Measurements from ENCODE around the gene DYRK3. TPM values are rescaled to one million over a fixed set of nuclear protein-coding genes. Genes with fewer than 3 reads are reported as not detected.

DYRK3 gene
- total RNA-seq, 1 donor from 2014 or later, result 4.1 TPM

DNA sequence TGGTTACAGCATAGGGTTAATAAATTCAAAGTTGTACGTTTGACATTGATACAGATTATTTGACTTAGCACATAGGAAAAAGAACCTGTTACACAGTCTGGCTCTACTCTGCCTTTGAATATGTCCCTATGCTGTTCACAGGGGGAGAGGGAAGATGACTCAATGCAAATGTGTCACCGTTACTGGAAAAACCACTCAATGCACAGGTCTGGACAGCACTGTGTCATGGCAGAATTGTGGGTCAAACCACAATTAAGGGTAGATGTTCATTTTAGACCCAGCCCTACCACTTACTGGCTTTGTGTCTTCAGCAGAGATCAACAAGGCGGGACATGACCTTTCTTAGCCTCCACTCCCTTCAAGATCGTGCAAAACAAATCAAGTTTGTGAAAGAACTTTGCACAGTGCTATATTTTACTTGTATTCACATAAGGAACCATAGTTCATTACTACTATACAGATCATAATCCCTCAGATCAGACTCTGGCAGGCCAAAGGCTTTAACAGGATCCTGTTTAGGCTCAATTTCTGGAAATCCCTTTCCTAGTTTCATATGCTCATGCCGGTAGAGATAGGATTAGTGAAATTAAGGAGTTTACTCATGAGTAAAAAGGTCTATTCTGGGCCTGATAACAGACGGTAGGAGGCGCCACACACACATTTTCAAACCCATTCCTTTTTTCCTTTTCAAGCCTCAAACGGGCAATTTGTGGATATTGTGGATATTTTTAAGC is 45.1 kb upstream of the DYRK3 start:
- H3K27me3 Mint-ChIP-seq (ENCODE audit: low read depth), result no peaks in the 10 kb centered on the region
- H3K4me3 Mint-ChIP-seq, result no peak overlapping the region
- no peak for TF ChIP-seq CTCF (IDR thresholded peaks at IDR 0.05; ENCODE audit: unreplicated experiment)
- H3K9me3 Mint-ChIP-seq, result no peaks in the 10 kb centered on the region
- H3K36me3 Mint-ChIP-seq, result peaks cover 31% of the 10 kb centered on the region
- DNase-seq (ENCODE audit: low spot score in 2 of 2, unreplicated experiment in 2 of 2), result no peak
- no peak overlapping the region for H3K27ac Mint-ChIP-seq
- H3K4me1 Mint-ChIP-seq, result peaks cover 35% of the 10 kb centered on the region

DNA sequence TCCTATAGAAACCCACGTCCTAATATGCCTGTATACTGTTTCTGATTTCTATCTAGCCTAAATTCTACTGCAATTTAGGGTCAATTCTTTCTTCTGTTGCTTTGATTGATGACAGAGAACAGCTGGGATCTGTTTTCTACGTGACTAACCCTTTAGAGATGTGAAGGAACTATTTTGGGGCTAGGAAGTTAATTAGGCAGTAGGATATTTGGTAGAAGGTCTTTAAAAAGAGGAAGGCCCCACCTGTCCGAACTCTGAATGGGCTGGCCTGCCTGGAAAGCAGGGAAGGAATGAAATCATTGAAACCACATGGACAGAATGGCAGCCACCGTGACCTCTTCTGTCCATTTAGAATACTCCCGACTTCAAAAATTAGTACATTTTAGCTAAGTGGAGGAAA is 44.1 kb upstream of the DYRK3 start:
- H3K27ac Mint-ChIP-seq, result no peak overlapping the region
- H3K4me3 Mint-ChIP-seq, result no peak overlapping the region
- no peak for DNase-seq (ENCODE audit: low spot score in 2 of 2, unreplicated experiment in 2 of 2)

GRCh38 chr1:206591696-206592095 is 43.6 kb upstream of the DYRK3 start:
- peaks cover 41% of the 10 kb centered on the region for H3K36me3 Mint-ChIP-seq
- TF ChIP-seq CTCF (IDR thresholded peaks at IDR 0.05; ENCODE audit: unreplicated experiment), result no peak
- H3K27ac Mint-ChIP-seq, result no peak overlapping the region
- no peak for DNase-seq (ENCODE audit: low spot score in 2 of 2, unreplicated experiment in 2 of 2)
- no peak overlapping the region for H3K4me3 Mint-ChIP-seq
- H3K9me3 Mint-ChIP-seq, result no peaks in the 10 kb centered on the region
- H3K4me1 Mint-ChIP-seq, result peaks cover 25% of the 10 kb centered on the region
- no peaks in the 10 kb centered on the region for H3K27me3 Mint-ChIP-seq (ENCODE audit: low read depth)

More for the DNA sequence above, 44.1 kb upstream of the DYRK3 start:
- Mint-ChIP-seq H3K4me1 (peaks cover 30% of the 10 kb centered on the region), H3K27me3 (ENCODE audit: low read depth) (no peaks in the 10 kb centered on the region), H3K9me3 (no peaks in the 10 kb centered on the region), H3K36me3 (peaks cover 39% of the 10 kb centered on the region)
- no peak for TF ChIP-seq CTCF (IDR thresholded peaks at IDR 0.05; ENCODE audit: unreplicated experiment)

DNA sequence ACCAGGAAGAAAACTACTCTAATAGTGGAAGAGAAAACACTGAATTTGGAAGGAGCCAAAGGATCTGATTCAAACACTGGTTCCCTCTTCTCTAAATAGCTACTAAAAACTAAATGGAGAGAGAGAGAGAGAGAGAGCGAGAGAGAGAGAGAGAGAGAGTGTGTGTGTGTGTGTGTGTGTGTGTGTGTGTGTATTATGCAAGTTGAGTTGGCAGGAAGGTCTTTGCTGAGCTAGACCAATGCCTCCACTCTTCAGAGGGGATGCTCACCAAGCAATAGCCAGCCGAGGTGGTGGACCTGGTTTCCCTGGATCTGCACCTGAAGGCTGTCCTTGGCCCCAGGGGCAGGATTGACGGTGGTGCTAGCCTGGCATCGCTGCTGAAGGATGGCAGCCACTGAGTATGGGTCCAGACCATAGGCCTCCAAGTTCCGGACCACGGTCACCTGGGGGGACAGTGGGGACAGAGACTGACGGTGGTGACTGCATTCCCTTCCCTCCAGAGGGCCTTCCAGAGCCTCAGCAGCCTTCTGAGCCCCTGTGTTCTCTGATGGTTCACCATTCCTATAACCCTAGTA is 41.9 kb upstream of the DYRK3 start:
- H3K36me3 Mint-ChIP-seq, result peaks cover 49% of the 10 kb centered on the region
- H3K9me3 Mint-ChIP-seq, result no peaks in the 10 kb centered on the region
- peaks cover 9% of the 10 kb centered on the region for H3K4me1 Mint-ChIP-seq
- no peak for DNase-seq (ENCODE audit: low spot score in 2 of 2, unreplicated experiment in 2 of 2)
- no peak overlapping the region for H3K27ac Mint-ChIP-seq
- TF ChIP-seq CTCF (IDR thresholded peaks at IDR 0.05; ENCODE audit: unreplicated experiment), result no peak
- H3K4me3 Mint-ChIP-seq, result no peak overlapping the region
- H3K27me3 Mint-ChIP-seq (ENCODE audit: low read depth), result no peaks in the 10 kb centered on the region

DNA sequence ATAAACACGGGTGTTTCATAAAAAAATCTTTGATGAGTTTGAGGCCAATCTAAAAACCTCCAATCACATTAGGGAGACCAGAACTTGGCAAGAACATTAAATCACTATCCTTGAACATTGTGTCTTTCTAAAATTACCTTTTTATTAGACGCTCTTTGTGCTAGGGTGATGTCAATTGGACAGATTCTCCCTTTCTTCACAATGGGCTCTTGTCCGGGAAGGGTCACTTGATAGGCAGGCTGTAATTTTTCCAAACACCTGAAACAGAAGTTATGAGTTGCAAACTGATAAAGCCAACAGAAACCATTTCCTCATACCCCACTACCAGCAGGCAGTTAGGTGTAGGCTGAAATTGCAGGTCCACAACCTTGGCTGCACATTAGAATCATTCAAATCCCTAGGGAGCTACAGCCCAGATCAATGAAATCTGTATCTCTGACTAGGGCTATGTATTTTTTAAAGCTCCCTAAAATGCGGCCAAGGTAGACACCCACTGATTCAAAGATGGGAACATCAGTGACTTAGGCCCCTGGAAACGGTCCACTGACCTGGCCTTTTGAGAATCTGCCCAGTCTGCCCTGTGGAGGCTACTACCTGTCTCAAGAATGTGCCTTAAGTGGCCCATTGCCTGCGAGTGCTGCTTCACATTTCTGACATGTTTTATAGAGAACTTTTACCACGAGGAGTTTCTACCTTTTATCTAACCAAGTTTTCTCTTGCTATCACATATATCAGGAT is 39.6 kb upstream of the DYRK3 start:
- H3K9me3 Mint-ChIP-seq, result no peaks in the 10 kb centered on the region
- no peaks in the 10 kb centered on the region for H3K27me3 Mint-ChIP-seq (ENCODE audit: low read depth)
- no peak overlapping the region for H3K4me3 Mint-ChIP-seq
- no peaks in the 10 kb centered on the region for H3K4me1 Mint-ChIP-seq
- no peak for DNase-seq (ENCODE audit: low spot score in 2 of 2, unreplicated experiment in 2 of 2)
- no peak overlapping the region for H3K27ac Mint-ChIP-seq
- TF ChIP-seq CTCF (IDR thresholded peaks at IDR 0.05; ENCODE audit: unreplicated experiment), result no peak
- H3K36me3 Mint-ChIP-seq, result peaks cover 56% of the 10 kb centered on the region
